HL-60 (cell line): ENCODE results near the gene CBFA2T2.

Experiments used
- DNase-seq, 2 experiments: peaks; one replicate each; pipeline ENCODE4 v3.0.0-alpha.2; 2010 to 2020; ENCODE audit warnings: low read depth in 1 of 2, low spot score in 1 of 2
- H3K27ac ChIP-seq: fragments of 250-450 bp; sonication (Bioruptor Pico); replicated peaks from 2 replicates; pipeline ENCODE4 v1.5.1; 2020; ENCODE audit warnings: mild to moderate bottlenecking, moderate library complexity
- H3K27me3 ChIP-seq: fragments of 250-450 bp; sonication (Bioruptor Pico); 2 replicates; pipeline ENCODE4 v1.5.1; 2021; ENCODE audit warnings: mild to moderate bottlenecking, moderate library complexity; ENCODE audit not compliant: insufficient read depth, poor library complexity, severe bottlenecking
- H3K4me3 ChIP-seq: replicated peaks from 2 replicates; pipeline ENCODE4 v1.5.1; 2011; ENCODE audit warnings: mild to moderate bottlenecking, control low read depth, low read length; ENCODE audit not compliant: insufficient read depth
- GABPA ChIP-seq: IDR thresholded peaks from 2 replicates; pipeline ENCODE4 v1.6.1; 2012; ENCODE audit warnings: low read depth
- POLR2AphosphoS5 ChIP-seq: IDR thresholded peaks from 2 replicates; pipeline ENCODE4 v1.6.1; 2012; ENCODE audit warnings: low read depth
- SPI1 ChIP-seq: IDR thresholded peaks from 2 replicates; pipeline ENCODE4 v1.6.1; 2012; ENCODE audit warnings: low read depth, mild to moderate bottlenecking, borderline replicate concordance
- TF ChIP-seq, protein P1 (sequence below): IDR thresholded peaks from 2 replicates; pipeline ENCODE4 v1.6.1; 2012; ENCODE audit warnings: low read depth; ENCODE audit not compliant: insufficient replicate concordance
- TF ChIP-seq, protein P2 (sequence below): IDR thresholded peaks from one replicate; pipeline ENCODE4 v1.5.1; 2011; ENCODE audit warnings: low read length, control low read depth, inconsistent platforms; ENCODE audit not compliant: insufficient read depth

CBFA2T2 gene

GRCh38 chr20:33499355-33499754, 9.5 kb downstream of the CBFA2T2 start:
- Histone ChIP-seq H3K27ac (no peak overlapping the region), H3K27me3 (no peaks in the 10 kb centered on the region), H3K4me3 (no peak overlapping the region)
- no peak for DNase-seq
- TF ChIP-seq, protein P1, sequence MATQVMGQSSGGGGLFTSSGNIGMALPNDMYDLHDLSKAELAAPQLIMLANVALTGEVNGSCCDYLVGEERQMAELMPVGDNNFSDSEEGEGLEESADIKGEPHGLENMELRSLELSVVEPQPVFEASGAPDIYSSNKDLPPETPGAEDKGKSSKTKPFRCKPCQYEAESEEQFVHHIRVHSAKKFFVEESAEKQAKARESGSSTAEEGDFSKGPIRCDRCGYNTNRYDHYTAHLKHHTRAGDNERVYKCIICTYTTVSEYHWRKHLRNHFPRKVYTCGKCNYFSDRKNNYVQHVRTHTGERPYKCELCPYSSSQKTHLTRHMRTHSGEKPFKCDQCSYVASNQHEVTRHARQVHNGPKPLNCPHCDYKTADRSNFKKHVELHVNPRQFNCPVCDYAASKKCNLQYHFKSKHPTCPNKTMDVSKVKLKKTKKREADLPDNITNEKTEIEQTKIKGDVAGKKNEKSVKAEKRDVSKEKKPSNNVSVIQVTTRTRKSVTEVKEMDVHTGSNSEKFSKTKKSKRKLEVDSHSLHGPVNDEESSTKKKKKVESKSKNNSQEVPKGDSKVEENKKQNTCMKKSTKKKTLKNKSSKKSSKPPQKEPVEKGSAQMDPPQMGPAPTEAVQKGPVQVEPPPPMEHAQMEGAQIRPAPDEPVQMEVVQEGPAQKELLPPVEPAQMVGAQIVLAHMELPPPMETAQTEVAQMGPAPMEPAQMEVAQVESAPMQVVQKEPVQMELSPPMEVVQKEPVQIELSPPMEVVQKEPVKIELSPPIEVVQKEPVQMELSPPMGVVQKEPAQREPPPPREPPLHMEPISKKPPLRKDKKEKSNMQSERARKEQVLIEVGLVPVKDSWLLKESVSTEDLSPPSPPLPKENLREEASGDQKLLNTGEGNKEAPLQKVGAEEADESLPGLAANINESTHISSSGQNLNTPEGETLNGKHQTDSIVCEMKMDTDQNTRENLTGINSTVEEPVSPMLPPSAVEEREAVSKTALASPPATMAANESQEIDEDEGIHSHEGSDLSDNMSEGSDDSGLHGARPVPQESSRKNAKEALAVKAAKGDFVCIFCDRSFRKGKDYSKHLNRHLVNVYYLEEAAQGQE = no peak
- TF ChIP-seq POLR2AphosphoS5 (no peak), SPI1 (no peak), GABPA (no peak)
- TF ChIP-seq, protein P2, sequence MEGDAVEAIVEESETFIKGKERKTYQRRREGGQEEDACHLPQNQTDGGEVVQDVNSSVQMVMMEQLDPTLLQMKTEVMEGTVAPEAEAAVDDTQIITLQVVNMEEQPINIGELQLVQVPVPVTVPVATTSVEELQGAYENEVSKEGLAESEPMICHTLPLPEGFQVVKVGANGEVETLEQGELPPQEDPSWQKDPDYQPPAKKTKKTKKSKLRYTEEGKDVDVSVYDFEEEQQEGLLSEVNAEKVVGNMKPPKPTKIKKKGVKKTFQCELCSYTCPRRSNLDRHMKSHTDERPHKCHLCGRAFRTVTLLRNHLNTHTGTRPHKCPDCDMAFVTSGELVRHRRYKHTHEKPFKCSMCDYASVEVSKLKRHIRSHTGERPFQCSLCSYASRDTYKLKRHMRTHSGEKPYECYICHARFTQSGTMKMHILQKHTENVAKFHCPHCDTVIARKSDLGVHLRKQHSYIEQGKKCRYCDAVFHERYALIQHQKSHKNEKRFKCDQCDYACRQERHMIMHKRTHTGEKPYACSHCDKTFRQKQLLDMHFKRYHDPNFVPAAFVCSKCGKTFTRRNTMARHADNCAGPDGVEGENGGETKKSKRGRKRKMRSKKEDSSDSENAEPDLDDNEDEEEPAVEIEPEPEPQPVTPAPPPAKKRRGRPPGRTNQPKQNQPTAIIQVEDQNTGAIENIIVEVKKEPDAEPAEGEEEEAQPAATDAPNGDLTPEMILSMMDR = no peak

DNA sequence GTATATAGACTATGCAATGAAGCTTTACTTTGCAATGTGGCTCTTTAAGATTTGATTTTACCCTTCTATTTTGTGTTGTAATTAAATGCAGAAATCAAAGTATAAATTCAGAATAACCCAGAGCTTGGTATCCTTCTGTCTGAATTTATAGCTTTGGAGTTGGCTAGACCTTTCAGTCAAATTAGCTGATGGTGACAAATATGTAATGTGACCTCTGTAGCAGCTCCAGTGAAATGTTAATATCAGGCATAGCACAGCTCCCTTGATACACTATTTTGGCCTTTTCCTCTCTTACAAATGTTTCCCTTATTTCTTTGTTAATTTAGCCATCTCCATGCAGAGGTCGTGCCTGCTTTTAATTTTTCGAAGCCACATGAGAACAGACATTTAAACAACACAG, 11.1 kb downstream of the CBFA2T2 start:
- TF ChIP-seq POLR2AphosphoS5 (no peak), GABPA (no peak), SPI1 (no peak)
- TF ChIP-seq, protein P1 = no peak
- TF ChIP-seq, protein P2 = no peak
- Histone ChIP-seq H3K27ac (no peak overlapping the region), H3K4me3 (no peak overlapping the region), H3K27me3 (no peaks in the 10 kb centered on the region)
- DNase-seq = no peak

DNA sequence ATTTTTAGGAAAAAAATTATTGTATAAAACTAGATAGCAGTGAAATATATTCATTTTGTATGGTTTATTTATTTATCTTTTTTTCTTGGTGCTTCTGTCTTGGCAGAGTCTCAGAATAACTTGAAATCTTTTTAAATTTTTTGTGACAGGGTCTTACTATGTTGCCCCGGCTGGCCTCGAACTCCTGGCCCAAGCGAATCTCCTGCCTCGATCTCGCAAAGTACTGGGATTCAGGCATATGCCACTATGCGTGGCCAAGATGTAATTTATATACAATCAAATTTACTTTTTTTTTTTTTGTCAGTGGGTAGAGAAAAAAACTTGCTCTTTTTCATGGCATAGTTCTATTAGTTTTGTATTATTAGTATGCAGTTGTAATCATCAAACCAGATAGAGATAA, 13.7 kb downstream of the CBFA2T2 start:
- H3K27me3 ChIP-seq = no peaks in the 10 kb centered on the region
- no peak overlapping the region for H3K4me3 ChIP-seq
- no peak for DNase-seq
- H3K27ac ChIP-seq = no peak overlapping the region
- TF ChIP-seq SPI1 = no peak
- TF ChIP-seq, protein P1 = no peak
- no peak for TF ChIP-seq POLR2AphosphoS5
- no peak for TF ChIP-seq GABPA
- TF ChIP-seq, protein P2 = no peak
